ENCODE data around the gene DEPDC1B.
A peak's percentile ranks its signal among the peaks of the same experiment; 100 is the strongest.
"Not testable (repeated sequence)": the region's sequence is repeated elsewhere in the genome, so short reads cannot be mapped to it uniquely, and the experiment has no call there.

The DEPDC1B gene

DNA sequence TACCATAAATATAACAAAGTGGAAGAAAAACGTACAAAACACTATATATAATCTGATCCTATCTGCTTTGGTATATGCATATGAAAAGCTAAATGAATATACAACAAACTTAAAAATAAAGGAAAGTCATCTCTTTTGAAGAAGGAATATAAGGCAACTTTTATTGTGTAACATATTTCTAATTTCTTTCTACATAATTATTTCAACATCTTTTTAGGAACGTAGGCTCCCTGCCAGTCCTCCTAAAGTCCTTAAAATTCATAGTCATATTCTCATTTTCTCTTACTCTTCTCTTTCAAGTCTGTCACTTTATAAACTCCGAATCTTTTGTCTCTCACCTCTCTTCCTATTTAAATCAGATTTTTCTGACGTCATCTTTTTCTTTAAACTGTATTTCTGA is 9.6 kb downstream of the DEPDC1B start:
- no peak overlapping the region for H3K4me3 ChIP-seq (ENCODE audit: low read depth, low read length)
- TF ChIP-seq CTCF (IDR thresholded peaks at IDR 0.05; ENCODE audit: low read depth, low read length) = no peak

DNA sequence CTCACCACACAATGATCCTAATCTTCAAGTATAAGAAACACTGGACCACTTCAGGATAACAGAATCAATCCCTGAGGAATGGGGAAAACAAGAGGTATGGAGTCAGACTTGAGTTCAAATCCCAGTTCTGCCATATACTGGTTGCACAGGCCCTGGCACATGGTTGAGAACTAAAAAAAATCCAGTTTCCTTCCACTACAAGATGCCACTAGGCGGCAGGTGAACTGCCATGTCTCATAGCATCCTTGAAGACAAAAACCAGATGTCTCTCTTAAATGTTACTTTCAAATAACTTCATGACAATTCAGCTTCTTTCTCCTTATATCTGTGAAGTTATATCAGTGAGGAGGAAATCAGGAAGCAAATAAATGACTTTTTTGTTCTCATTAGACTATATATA is 11.0 kb downstream of the DEPDC1B start:
- H3K4me3 ChIP-seq (ENCODE audit: low read depth, low read length) = no peak overlapping the region
- TF ChIP-seq CTCF (IDR thresholded peaks at IDR 0.05; ENCODE audit: low read depth, low read length) = no peak

DNA sequence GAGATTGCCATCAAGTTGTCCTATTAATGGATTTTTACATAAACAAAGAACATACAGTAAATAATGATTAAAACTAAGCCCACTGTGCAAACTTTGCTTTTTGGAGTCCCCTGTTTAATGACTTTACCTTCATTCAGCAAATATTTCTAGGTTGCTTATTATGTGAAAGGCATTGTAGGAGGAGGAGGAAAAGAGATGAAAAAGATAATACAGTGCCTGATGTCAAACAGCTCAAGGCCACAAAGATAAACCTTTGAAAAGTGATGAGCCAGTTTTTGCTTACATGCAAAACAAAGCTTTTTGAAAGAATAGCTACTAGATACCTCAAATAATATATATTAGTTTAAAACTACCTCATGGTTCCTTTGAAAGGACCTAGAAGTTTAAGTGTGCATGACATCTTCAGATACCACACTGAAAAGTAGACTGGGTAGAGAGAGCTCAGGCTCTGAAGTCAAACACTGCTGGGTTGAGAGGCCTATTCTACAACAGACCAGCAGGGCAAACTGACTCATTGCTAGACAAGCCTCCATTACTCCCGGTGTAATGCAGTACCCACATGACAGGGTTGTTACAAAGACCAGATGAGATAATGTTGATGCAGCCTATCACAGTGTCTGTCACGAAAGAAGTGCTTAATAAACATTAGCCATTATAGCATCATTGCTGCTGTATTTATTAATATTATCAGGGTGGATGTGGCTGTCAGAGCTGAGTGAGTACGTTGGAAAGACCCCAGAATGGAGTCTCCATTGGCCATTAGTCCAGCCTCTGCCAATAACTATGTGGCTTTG is 11.8 kb downstream of the DEPDC1B start:
- no peak overlapping the region for H3K4me3 ChIP-seq (ENCODE audit: low read depth, low read length)
- peak; percentile 47; the same call in 1 of the 2 replicates for TF ChIP-seq CTCF (IDR thresholded peaks at IDR 0.05; ENCODE audit: low read depth, low read length)

- TF ChIP-seq CTCF (IDR thresholded peaks at IDR 0.05; ENCODE audit: low read depth, low read length) = no peak
- H3K4me3 ChIP-seq (ENCODE audit: low read depth, low read length) = no peak overlapping the region
These were observed 13.8 kb downstream of the DEPDC1B start for GRCh38 chr5:60686157-60686556.

DNA sequence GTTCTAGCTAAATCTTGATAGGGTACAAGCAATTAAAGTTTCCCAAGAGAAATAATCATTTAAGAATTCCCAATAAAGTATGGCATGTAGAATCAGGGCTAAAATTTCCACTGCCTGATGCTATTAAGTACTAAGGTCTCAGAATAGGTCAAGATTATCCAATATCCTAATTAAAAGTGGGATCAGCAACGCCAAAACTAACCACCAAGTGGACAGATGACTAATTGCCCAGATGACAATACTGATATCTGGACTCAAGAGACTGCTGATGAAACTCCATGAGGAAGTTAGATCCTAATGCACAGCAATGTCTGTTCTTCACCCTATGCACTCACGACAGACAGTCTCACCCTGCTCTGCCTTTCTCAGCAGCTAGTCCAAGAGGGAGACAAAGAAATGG is 14.3 kb downstream of the DEPDC1B start:
- no peak overlapping the region for H3K4me3 ChIP-seq (ENCODE audit: low read depth, low read length)
- no peak for TF ChIP-seq CTCF (IDR thresholded peaks at IDR 0.05; ENCODE audit: low read depth, low read length)

GRCh38 chr5:60685028-60685427 is 14.9 kb downstream of the DEPDC1B start:
- no peak for TF ChIP-seq CTCF (IDR thresholded peaks at IDR 0.05; ENCODE audit: low read depth, low read length)
- H3K4me3 ChIP-seq (ENCODE audit: low read depth, low read length) = no peak overlapping the region

GRCh38 chr5:60682007-60682406 is 18.0 kb downstream of the DEPDC1B start:
- H3K4me3 ChIP-seq (ENCODE audit: low read depth, low read length) = not testable (repeated sequence)

DNA sequence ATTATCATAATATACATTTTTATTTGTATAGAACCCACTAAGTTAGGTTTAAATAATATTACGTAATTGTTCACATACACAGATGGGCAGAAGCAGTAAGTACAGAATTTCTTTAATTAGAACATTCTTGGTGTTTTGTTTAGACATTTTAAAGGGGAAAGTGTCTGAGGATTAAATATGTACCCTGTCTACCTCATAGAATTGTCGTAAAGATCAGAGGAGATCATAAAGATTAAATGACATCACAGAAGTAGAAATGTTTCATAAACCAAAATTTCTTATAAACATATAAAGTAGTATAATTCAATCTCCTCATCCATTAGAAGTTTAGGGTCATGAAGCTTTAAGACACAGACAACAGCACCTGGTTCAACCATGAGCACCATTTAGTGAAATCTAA is 20.1 kb downstream of the DEPDC1B start:
- no peak overlapping the region for H3K4me3 ChIP-seq (ENCODE audit: low read depth, low read length)
- no peak for TF ChIP-seq CTCF (IDR thresholded peaks at IDR 0.05; ENCODE audit: low read depth, low read length)
